GM18870 (cell line): Measurements from ENCODE around the gene FOXO3B.
"Not testable (repeated sequence)": the region's sequence is repeated elsewhere in the genome, so short reads cannot be mapped to it uniquely, and the experiment has no call there.

Experiments
- ATAC-seq: cut with Tn5 transposase; IDR thresholded peaks from one replicate; pipeline ENCODE4 v1.9.1; 2021; ENCODE audit warnings: moderate library complexity; ENCODE audit not compliant: unreplicated experiment

Gene FOXO3B

GRCh38 chr17:18681767-18682571 lies at the start of gene FOXO3B:
TSS of gene FOXO3B (minus strand) at chr17:18682314. CDS start at chr17:18681651, 663 bp downstream.
- peak; percentile 89 for ATAC-seq

GRCh38 chr17:18723509-18723908 lies 41.4 kb upstream of the FOXO3B start:
- ATAC-seq, result not testable (repeated sequence)

- not testable (repeated sequence) for ATAC-seq
Observed at GRCh38 chr17:18722612-18723011, 40.5 kb upstream of the FOXO3B start.

GRCh38 chr17:18721775-18722547 lies 39.8 kb upstream of the FOXO3B start:
- not testable (repeated sequence) for ATAC-seq

- ATAC-seq, result not testable (repeated sequence)
Observed at GRCh38 chr17:18719428-18720110, 37.5 kb upstream of the FOXO3B start.

- ATAC-seq, result not testable (repeated sequence)
Observed at GRCh38 chr17:18718643-18719427, 36.7 kb upstream of the FOXO3B start.

- ATAC-seq, result not testable (repeated sequence)
Observed at GRCh38 chr17:18712354-18712999, 30.4 kb upstream of the FOXO3B start.

GRCh38 chr17:18708215-18708614 lies 26.1 kb upstream of the FOXO3B start:
- not testable (repeated sequence) for ATAC-seq

- not testable (repeated sequence) for ATAC-seq
Observed at GRCh38 chr17:18705955-18706354, 23.8 kb upstream of the FOXO3B start.

- not testable (repeated sequence) for ATAC-seq
Observed at GRCh38 chr17:18698473-18699103, 16.5 kb upstream of the FOXO3B start.

GRCh38 chr17:18695143-18695542 lies 13.0 kb upstream of the FOXO3B start:
- ATAC-seq, result not testable (repeated sequence)

- ATAC-seq, result not testable (repeated sequence)
Observed at GRCh38 chr17:18682668-18683067, 554 bp upstream of the FOXO3B start.

- ATAC-seq, result not testable (repeated sequence)
Observed at GRCh38 chr17:18677381-18677780, 4.7 kb downstream of the FOXO3B start.

GRCh38 chr17:18676928-18677327 lies 5.2 kb downstream of the FOXO3B start:
- not testable (repeated sequence) for ATAC-seq

- not testable (repeated sequence) for ATAC-seq
Observed at GRCh38 chr17:18672395-18673227, 9.5 kb downstream of the FOXO3B start.

GRCh38 chr17:18668625-18669024 lies 13.5 kb downstream of the FOXO3B start:
- not testable (repeated sequence) for ATAC-seq

- not testable (repeated sequence) for ATAC-seq
Observed at GRCh38 chr17:18667535-18667934, 14.6 kb downstream of the FOXO3B start.

GRCh38 chr17:18666326-18666725 lies 15.8 kb downstream of the FOXO3B start:
- not testable (repeated sequence) for ATAC-seq
